ENCODE measurements around the gene CUL3.
A peak's percentile ranks its signal among the peaks of the same experiment; 100 is the strongest.
"Not testable (repeated sequence)": the region's sequence is repeated elsewhere in the genome, so short reads cannot be mapped to it uniquely, and the experiment has no call there.

Gene CUL3

GRCh38 chr2:224518806-224519580, 66.2 kb downstream of the CUL3 start:
- DNase-seq (ENCODE audit: low read depth) = peak; percentile 25
- no peak overlapping the region for H3K4me3 ChIP-seq (ENCODE audit: control insufficient read depth, low read depth, low read length)
- TF ChIP-seq CTCF (IDR thresholded peaks at IDR 0.05; ENCODE audit: control insufficient read depth, insufficient read depth, low read depth, low read length, missing control alignments) = no peak

- no peak overlapping the region for H3K4me3 ChIP-seq (ENCODE audit: control insufficient read depth, low read depth, low read length)
- no peak for DNase-seq (ENCODE audit: low read depth)
- no peak for TF ChIP-seq CTCF (IDR thresholded peaks at IDR 0.05; ENCODE audit: control insufficient read depth, insufficient read depth, low read depth, low read length, missing control alignments)
Observed at GRCh38 chr2:224517963-224518362, 67.2 kb downstream of the CUL3 start.

GRCh38 chr2:224516393-224516792, 68.8 kb downstream of the CUL3 start:
- H3K4me3 ChIP-seq (ENCODE audit: control insufficient read depth, low read depth, low read length); DNase-seq (ENCODE audit: low read depth): not testable (repeated sequence)

- H3K4me3 ChIP-seq (ENCODE audit: control insufficient read depth, low read depth, low read length) = no peak overlapping the region
- DNase-seq (ENCODE audit: low read depth) = no peak
- no peak for TF ChIP-seq CTCF (IDR thresholded peaks at IDR 0.05; ENCODE audit: control insufficient read depth, insufficient read depth, low read depth, low read length, missing control alignments)
Observed at GRCh38 chr2:224513991-224514390, 71.2 kb downstream of the CUL3 start.

GRCh38 chr2:224507789-224508188, 77.4 kb downstream of the CUL3 start:
- no peak overlapping the region for H3K4me3 ChIP-seq (ENCODE audit: control insufficient read depth, low read depth, low read length)
- TF ChIP-seq CTCF (IDR thresholded peaks at IDR 0.05; ENCODE audit: control insufficient read depth, insufficient read depth, low read depth, low read length, missing control alignments) = no peak
- no peak for DNase-seq (ENCODE audit: low read depth)

GRCh38 chr2:224506494-224506893, 78.7 kb downstream of the CUL3 start:
- no peak overlapping the region for H3K4me3 ChIP-seq (ENCODE audit: control insufficient read depth, low read depth, low read length)
- TF ChIP-seq CTCF (IDR thresholded peaks at IDR 0.05; ENCODE audit: control insufficient read depth, insufficient read depth, low read depth, low read length, missing control alignments) = no peak
- no peak for DNase-seq (ENCODE audit: low read depth)

GRCh38 chr2:224498991-224499390, 86.2 kb downstream of the CUL3 start:
- no peak for DNase-seq (ENCODE audit: low read depth)
- no peak overlapping the region for H3K4me3 ChIP-seq (ENCODE audit: control insufficient read depth, low read depth, low read length)
- TF ChIP-seq CTCF (IDR thresholded peaks at IDR 0.05; ENCODE audit: control insufficient read depth, insufficient read depth, low read depth, low read length, missing control alignments) = no peak
